GM18526 (cell line): ENCODE measurements around the gene MEF2A.

Source experiments
- POLR2A ChIP-seq: IDR thresholded peaks from 3 replicates; pipeline ENCODE4 v1.6.1; 2011; ENCODE audit not compliant: insufficient read length; ENCODE audit errors: extremely low read depth

MEF2A gene

GRCh38 chr15:99735868-99736267 is 170.1 kb downstream of the MEF2A start:
- no peak for TF ChIP-seq POLR2A

GRCh38 chr15:99736702-99737101 is 170.9 kb downstream of the MEF2A start:
- TF ChIP-seq POLR2A = no peak

GRCh38 chr15:99738021-99738847 is 172.4 kb downstream of the MEF2A start:
- TF ChIP-seq POLR2A = no peak

GRCh38 chr15:99741835-99742234 is 176.1 kb downstream of the MEF2A start:
- no peak for TF ChIP-seq POLR2A

- no peak for TF ChIP-seq POLR2A
Observed at GRCh38 chr15:99744142-99744541, 178.4 kb downstream of the MEF2A start.

DNA sequence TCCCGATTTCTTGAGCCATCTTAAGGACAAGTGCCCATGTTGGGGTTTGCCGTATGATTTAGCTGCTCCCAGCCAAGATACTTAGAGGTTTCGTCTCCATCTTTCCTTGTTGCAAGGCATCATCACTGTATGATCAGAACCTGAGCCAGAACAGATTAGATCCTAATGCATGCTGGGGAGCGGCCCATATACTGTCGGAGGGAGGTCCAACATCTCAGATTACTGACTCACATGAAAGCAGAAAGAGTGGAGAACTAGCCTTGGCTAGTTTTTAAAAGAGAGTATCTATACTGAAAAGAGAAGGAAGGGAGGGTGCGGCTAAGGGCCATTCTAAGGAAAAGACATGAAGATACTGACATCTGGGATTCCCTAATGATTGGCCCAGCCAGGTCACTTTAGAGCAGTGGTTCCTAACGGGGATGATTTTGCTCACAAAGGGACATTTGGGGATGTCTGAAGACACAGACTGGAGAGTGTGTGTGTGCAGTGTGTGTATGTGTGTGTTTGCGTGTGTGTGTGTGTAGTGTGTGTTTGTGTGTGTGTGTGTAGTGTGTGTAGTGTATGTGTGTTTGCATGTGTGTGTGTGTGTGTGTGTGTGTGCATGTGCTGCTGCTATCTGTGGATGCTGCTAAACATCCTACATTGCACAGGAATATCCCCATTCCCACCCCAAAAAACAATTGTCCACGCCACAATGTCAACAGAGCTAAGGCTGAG is 179.7 kb downstream of the MEF2A start:
- TF ChIP-seq POLR2A = no peak

DNA sequence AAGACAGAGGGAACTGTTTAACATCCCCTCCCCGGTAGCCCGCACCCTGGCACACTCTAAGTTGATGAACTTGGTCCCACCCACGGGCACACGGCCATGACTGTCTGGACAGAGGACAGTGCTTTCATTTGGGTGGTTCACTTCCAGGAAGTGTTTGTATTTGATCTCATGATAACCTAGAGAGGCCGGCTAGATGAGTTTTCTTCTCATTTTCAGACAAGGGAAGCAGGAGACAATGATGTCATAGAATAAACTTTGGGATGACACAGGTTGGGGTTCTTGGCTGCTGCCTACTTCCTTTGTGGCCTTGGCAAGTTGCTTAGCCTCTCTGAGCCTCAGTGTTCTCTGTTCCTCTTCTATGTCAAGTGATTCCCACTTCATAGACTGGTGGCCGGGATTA is 183.6 kb downstream of the MEF2A start:
- TF ChIP-seq POLR2A = no peak

DNA sequence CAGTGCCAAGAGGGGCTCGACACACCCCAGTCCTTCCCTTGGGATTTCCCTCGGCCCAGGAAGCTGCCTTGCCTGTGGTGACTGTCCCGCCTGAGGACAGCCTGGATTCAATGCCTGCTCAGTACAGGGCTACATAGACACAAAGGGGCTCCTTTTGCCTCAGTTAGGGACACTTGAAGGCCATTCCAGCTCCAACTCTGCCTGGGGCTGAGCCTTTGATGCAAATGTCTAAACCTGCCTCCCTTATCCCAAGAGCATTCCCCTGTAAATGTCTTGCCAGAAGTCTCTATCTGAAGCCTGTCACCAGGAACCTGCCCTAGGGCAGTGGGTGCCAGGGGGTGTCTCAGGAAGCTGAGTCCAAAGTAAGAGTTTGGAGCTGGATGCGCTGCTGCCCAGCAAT is 186.8 kb downstream of the MEF2A start:
- no peak for TF ChIP-seq POLR2A

- no peak for TF ChIP-seq POLR2A
Observed at GRCh38 chr15:99753066-99753465, 187.3 kb downstream of the MEF2A start.

DNA sequence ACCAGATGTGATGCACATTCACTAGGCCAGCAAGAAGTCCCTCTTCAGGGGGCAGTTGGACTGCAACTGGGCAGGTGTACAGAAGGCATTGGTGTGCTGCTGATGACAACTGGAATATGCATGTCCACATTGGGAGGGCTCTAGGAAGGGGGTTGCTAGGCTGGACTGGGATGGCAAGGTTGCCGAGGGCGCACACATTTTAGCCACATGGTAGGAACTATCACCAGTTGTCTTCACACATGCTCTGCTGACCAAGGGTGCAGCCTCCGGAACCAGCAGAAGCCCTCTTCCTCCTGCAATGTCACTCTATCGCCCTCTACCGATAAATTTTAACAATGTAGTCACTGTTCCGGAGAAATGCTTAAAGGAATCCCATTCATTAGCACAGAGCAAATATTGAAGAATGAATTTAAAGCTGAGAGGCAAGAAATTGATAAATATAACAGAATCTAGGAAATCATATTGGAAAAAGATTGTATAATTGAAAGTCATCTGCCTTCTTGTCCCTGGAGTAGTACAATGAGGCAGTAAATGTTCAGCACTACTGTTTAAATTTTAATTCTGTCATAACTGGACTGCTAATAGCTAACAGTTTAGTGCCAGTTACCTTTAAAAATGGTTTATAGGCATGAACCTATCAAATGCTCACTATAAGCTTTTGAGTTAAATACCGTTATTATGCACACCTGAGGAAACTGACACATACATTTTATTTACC is 190.1 kb downstream of the MEF2A start:
- TF ChIP-seq POLR2A = no peak

DNA sequence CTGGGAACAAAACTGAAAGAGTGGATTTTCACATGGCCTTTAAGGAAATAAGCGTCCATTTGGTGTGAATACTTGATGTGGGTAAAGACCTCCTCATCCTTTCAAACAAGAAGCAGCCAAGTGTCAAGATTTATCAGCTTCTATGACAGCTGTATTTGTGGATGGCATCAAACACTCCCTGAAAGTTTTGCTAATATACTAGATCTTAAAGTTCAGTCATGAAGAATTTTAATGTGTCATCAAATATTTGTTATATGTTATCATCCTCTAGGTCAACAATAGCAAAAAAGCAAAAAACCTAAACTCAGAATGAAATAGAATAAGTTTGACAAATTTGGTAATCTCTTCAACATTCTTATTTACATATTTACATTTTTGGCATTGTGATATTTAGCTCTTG is 196.5 kb downstream of the MEF2A start:
- no peak for TF ChIP-seq POLR2A

GRCh38 chr15:99763827-99764226 is 198.0 kb downstream of the MEF2A start:
- TF ChIP-seq POLR2A = no peak

DNA sequence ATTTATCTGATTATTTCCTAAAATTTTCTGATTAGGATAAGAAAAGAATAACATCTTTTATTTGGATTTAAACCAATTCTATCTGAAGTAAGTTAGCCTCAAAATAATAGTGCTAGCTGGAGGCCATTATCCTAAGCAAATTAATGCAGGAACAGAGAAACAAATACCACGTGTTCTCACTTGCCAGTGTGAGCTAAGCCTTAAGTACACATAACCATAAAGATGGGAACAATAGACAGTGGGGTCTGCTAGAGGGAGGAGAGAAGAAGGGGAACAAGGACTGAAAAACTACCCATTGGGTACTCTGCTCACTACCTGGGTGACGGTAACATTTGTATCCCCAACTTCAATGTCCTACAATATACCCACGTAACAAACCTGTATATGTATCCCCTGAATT is 198.7 kb downstream of the MEF2A start:
- TF ChIP-seq POLR2A = no peak
